Memory B cell (primary cell): ENCODE measurements around the gene DLG1.

Source experiments
- ATAC-seq: fragments of 150-1000 bp; cut with Tn5 transposase; 2 replicates; pipeline ENCODE4 v1.10.0; 2021; ENCODE audit warnings: low read depth, mild to moderate bottlenecking, moderate library complexity
- DNase-seq, 2 donors: peaks; one replicate each; pipeline ENCODE4 v3.0.0; 2022; ENCODE audit warnings: low spot score in 2 of 2
- H3K27ac Mint-ChIP-seq: one replicate; pipeline ENCODE4 v1.8.0; 2022; ENCODE audit warnings: mild to moderate bottlenecking, moderate library complexity, mixed read lengths
- H3K27me3 Mint-ChIP-seq: one replicate; pipeline ENCODE4 v1.8.0; 2022; ENCODE audit warnings: mixed read lengths
- H3K36me3 Mint-ChIP-seq: one replicate; pipeline ENCODE4 v1.8.0; 2022; ENCODE audit warnings: mild to moderate bottlenecking, mixed read lengths
- H3K4me1 Mint-ChIP-seq: one replicate; pipeline ENCODE4 v1.8.0; 2022; ENCODE audit warnings: mixed read lengths
- H3K4me3 Mint-ChIP-seq: one replicate; pipeline ENCODE4 v1.8.0; 2022; ENCODE audit warnings: mild to moderate bottlenecking, moderate library complexity, mixed read lengths
- H3K9me3 Mint-ChIP-seq: one replicate; pipeline ENCODE4 v1.8.0; 2022; ENCODE audit warnings: mixed read lengths

Gene DLG1

GRCh38 chr3:197028728-197029510, 269.5 kb downstream of the DLG1 start:
- Mint-ChIP-seq H3K36me3 (no peaks in the 10 kb centered on the region), H3K27me3 (peaks cover 18% of the 10 kb centered on the region), H3K4me3 (peak overlapping the region; percentile 75), H3K4me1 (peaks cover 5% of the 10 kb centered on the region), H3K27ac (no peak overlapping the region), H3K9me3 (no peaks in the 10 kb centered on the region)
- DNase-seq, result peak in 1 of 2 donors; percentile 48
- ATAC-seq, result peak; percentile 35

GRCh38 chr3:197027896-197028727, 270.3 kb downstream of the DLG1 start:
- Mint-ChIP-seq H3K27ac (no peak overlapping the region), H3K36me3 (no peaks in the 10 kb centered on the region), H3K4me1 (peaks cover 9% of the 10 kb centered on the region), H3K27me3 (peaks cover 14% of the 10 kb centered on the region), H3K4me3 (peak overlapping the region; percentile 75), H3K9me3 (no peaks in the 10 kb centered on the region)
- ATAC-seq, result no peak
- peak in 1 of 2 donors; percentile 25 for DNase-seq

- H3K27me3 Mint-ChIP-seq, result peaks cover 13% of the 10 kb centered on the region
- H3K4me3 Mint-ChIP-seq, result no peak overlapping the region
- no peaks in the 10 kb centered on the region for H3K9me3 Mint-ChIP-seq
- peaks cover 13% of the 10 kb centered on the region for H3K4me1 Mint-ChIP-seq
- peak in 1 of 2 donors; percentile 13 for DNase-seq
- H3K36me3 Mint-ChIP-seq, result no peaks in the 10 kb centered on the region
- H3K27ac Mint-ChIP-seq, result no peak overlapping the region
- no peak for ATAC-seq
Measured at GRCh38 chr3:197027151-197027895, 271.1 kb downstream of the DLG1 start.

DNA sequence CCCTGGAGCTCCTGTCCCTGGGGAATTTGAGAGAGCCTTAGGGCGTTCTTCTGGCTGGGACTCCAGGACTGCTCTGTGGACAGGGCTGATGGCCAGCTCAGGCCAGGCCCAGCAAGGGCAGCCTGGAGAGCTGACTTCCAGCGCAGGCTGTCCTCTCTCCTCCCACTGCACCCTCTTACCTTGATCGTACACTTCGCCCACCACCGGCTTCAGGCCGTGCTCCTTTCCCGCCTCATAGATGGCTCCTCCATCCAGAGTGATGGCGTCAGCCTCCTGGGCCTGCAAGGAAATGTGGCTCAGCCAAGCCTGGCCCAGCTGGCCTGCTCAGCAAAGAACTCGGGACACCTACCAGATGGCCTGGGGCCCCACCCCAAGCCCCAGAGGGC, 271.9 kb downstream of the DLG1 start:
- Mint-ChIP-seq H3K27me3 (peaks cover 12% of the 10 kb centered on the region), H3K4me3 (no peak overlapping the region), H3K36me3 (no peaks in the 10 kb centered on the region), H3K4me1 (peaks cover 13% of the 10 kb centered on the region), H3K9me3 (no peaks in the 10 kb centered on the region), H3K27ac (no peak overlapping the region)
- DNase-seq, result no peak
- ATAC-seq, result no peak

GRCh38 chr3:197025736-197026480, 272.5 kb downstream of the DLG1 start:
- DNase-seq (peak in 1 of 2 donors; percentile 14), ATAC-seq (no peak)
- peaks cover 13% of the 10 kb centered on the region for H3K4me1 Mint-ChIP-seq
- H3K27ac Mint-ChIP-seq, result no peak overlapping the region
- H3K9me3 Mint-ChIP-seq, result no peaks in the 10 kb centered on the region
- H3K4me3 Mint-ChIP-seq, result no peak overlapping the region
- H3K36me3 Mint-ChIP-seq, result no peaks in the 10 kb centered on the region
- peaks cover 12% of the 10 kb centered on the region for H3K27me3 Mint-ChIP-seq

GRCh38 chr3:197024881-197025735, 273.3 kb downstream of the DLG1 start:
- Mint-ChIP-seq H3K4me3 (no peak overlapping the region), H3K27me3 (peaks cover 8% of the 10 kb centered on the region), H3K4me1 (peaks cover 10% of the 10 kb centered on the region), H3K27ac (peak overlapping the region; percentile 19), H3K36me3 (no peaks in the 10 kb centered on the region), H3K9me3 (no peaks in the 10 kb centered on the region)
- ATAC-seq (no peak), DNase-seq (peak in 1 of 2 donors; percentile 17)

DNA sequence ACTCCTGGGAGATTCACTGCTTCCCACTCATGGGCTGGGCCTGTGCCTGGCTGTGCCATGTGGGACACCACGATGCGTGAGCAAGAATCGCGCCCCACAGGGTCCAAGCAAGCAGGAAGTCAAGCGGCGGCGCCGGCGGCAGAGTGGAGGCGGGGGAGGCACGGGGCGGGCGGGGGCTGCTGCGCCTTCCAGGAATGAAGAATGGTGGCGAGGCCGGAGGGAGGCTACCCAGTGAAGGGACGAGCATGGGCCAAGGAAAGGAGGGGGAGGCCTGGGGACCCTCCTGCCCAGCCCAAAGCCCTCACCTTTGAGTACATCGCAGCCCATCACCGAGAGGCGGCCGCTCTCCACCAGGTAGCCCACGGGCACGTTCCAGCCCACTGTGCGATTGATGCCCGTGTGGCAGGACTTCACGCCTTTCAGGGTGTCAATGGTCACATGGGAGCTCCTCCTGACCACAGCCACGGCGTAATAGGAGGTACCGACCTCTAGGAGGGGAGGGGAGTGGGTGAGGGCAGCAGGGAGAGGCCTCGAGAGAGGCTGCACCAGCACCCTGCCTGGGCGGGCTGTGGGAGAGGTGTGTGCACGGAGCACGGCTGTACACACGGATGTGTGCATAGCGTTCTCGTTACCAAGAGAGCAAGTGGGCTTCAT, 274.3 kb downstream of the DLG1 start:
- Mint-ChIP-seq H3K36me3 (no peaks in the 10 kb centered on the region), H3K27me3 (peaks cover 8% of the 10 kb centered on the region), H3K9me3 (no peaks in the 10 kb centered on the region), H3K27ac (peak overlapping the region; percentile 19), H3K4me1 (peaks cover 10% of the 10 kb centered on the region), H3K4me3 (peak overlapping the region; percentile 72)
- ATAC-seq, result no peak
- peak in 1 of 2 donors; percentile 16 for DNase-seq

DNA sequence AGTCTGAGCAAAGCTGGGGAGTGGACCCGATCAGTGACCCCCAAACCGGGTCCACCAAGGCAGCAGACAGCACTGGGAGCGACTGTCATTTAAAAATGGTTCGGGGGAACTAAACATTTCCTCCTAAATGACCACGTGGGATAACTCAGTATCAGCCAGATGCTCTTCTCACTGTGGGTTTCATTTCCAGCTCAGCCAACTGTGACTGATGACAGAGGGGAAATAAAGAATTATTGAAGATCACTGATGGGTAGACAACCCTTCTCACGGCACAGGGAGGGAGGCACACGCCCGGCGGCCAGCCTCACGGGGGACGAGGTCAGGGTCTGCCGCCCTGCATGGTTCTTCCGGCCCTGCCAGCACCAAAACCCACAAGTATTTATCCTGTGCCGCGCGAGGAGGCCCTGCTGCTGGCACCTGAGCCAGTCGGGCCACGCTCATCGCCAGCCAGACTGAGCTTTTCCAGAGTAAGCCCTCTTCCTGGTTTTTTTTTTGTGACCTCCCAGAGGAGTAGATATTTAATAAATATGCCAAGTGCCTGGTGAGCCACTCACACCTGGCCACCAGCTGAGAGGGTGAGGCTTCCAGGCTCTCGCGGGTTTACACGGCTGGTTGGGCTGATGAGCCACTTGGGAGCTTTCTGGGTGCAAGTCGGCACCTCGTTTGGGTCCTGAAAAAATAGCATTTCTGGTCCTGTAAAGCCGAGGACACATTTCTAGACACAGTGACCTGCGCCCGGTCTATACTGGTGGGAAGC, 275.0 kb downstream of the DLG1 start:
- ATAC-seq, result peak; percentile 94
- peaks cover 10% of the 10 kb centered on the region for H3K4me1 Mint-ChIP-seq
- no peaks in the 10 kb centered on the region for H3K9me3 Mint-ChIP-seq
- peak overlapping the region; percentile 72 for H3K4me3 Mint-ChIP-seq
- peak; percentile 60 to 62 for DNase-seq
- no peaks in the 10 kb centered on the region for H3K36me3 Mint-ChIP-seq
- peak overlapping the region; percentile 49 for H3K27ac Mint-ChIP-seq
- H3K27me3 Mint-ChIP-seq, result peaks cover 8% of the 10 kb centered on the region

DNA sequence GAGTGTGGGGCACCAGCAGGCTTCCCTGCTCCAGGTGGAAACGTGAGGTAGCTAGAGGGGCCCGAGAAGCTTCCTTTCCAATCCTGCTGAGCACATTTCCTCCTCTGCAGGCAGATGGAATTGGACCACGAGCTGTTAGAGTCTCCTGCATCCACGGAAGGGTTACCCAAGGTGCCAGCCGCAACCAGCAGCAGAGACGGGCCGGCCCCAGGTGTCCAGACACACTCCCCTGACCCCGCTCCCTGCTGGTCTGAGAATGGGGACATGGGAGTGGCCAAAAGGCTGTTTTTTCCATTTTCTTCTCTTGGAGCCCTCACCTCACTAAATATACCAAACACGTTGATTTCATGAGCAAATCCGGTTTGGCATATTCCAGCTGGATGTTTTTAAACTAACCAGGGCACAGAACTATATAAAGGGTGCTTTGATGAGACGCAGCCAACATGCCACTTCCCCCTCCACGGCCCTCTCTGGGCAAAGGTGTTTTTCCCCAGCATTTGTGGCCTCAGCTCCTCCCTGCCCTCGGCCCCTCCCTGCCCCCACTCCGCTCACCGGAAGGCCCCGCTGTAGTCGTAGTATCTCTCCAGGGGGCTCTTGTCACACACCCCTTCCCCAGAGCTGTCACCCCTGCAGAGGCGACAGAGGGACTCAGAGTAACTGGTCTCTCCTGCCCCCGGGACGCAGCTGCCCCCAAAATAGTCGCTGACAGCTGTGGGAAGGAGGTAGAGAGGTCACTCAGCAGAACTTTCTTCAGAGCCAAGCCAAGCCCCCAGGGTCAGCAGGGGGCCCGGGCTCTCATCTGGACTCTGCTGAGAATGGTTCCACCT, 275.8 kb downstream of the DLG1 start:
- Mint-ChIP-seq H3K36me3 (no peaks in the 10 kb centered on the region), H3K4me3 (peak overlapping the region; percentile 72), H3K27me3 (peaks cover 8% of the 10 kb centered on the region), H3K27ac (peak overlapping the region; percentile 49), H3K9me3 (no peaks in the 10 kb centered on the region), H3K4me1 (peaks cover 10% of the 10 kb centered on the region)
- ATAC-seq (peak; percentile 25), DNase-seq (peak in 1 of 2 donors; percentile 41)

GRCh38 chr3:197021729-197022404, 276.5 kb downstream of the DLG1 start:
- Mint-ChIP-seq H3K36me3 (no peaks in the 10 kb centered on the region), H3K27ac (no peak overlapping the region), H3K9me3 (no peaks in the 10 kb centered on the region), H3K4me1 (peaks cover 10% of the 10 kb centered on the region), H3K27me3 (peaks cover 8% of the 10 kb centered on the region), H3K4me3 (no peak overlapping the region)
- no peak for DNase-seq
- ATAC-seq, result no peak

- Mint-ChIP-seq H3K27me3 (peaks cover 8% of the 10 kb centered on the region), H3K9me3 (no peaks in the 10 kb centered on the region), H3K4me1 (peaks cover 10% of the 10 kb centered on the region), H3K36me3 (no peaks in the 10 kb centered on the region), H3K4me3 (no peak overlapping the region), H3K27ac (no peak overlapping the region)
- no peak for DNase-seq
- no peak for ATAC-seq
Measured at GRCh38 chr3:197021231-197021630, 277.2 kb downstream of the DLG1 start.
